NCI-H2227 (cell line): ENCODE data around the gene ITGA1.

ENCODE experiments used
- DNase-seq: peaks from one replicate; lab custom pipeline; 2025; ENCODE audit not compliant: unreplicated experiment; lab: John Stamatoyannopoulos, UW

ITGA1 gene

DNA sequence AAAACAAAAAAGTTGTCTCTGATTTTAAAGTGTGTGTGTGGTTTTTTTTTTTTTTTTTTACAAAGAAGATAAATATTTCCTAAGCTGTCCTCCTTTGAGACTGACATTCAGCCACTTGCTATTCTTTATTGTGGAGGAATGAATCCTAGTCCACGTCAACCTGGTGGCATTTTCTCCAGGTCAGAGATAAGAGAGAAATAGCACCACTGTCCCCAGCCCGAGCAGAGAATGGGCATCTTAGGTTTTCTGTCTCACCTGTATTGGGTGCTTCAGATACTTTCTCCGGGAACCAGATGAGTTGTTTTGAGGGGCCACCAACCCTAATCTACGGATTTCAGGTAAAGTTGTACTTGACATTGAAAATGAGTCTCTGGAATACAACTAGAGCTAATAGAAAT is 202.8 kb downstream of the ITGA1 start:
- DNase-seq = no peak

GRCh38 chr5:52993367-52993766 is 205.7 kb downstream of the ITGA1 start:
- DNase-seq = no peak

DNA sequence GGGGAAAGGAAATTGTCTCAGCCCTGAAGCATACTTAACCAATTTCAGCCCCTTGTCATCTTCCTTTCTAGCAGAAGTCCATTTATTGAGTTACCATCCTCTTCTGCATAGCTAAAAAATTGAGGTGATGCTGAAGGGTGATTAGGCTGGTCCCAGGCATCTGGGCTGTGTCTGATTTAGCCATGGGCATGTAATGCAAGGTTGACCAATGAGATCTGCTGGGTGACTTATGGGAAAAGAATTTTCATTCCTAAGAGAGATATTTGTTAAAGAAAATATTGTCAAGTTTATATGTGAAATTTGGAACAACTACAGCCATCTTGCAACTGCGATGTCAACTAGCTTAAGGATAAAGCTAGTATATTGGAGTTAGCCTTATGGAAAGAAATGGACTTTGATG is 206.6 kb downstream of the ITGA1 start:
- no peak for DNase-seq

DNA sequence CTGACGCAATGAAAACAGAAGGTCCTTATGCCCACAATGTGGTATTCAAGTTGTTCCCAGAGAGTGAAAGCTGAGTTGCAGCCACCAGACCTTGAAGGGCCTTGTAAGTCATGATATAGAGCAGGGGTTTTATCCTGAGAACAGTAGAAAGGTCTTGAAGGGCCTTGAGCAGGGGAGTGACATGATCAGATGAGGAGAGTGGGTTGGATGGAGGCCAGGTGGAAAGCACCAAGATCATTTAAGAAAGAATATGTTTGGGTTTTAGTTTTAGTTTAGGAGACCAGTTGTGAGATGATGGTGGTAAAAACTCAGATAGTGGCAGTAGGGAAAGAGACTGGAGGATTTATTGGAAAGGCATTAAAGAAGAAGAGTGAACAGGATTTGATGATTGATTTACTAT is 207.4 kb downstream of the ITGA1 start:
- no peak for DNase-seq

- no peak for DNase-seq
Observed at GRCh38 chr5:52995914-52996313, 208.2 kb downstream of the ITGA1 start.

- no peak for DNase-seq
Observed at GRCh38 chr5:52996979-52997378, 209.3 kb downstream of the ITGA1 start.

DNA sequence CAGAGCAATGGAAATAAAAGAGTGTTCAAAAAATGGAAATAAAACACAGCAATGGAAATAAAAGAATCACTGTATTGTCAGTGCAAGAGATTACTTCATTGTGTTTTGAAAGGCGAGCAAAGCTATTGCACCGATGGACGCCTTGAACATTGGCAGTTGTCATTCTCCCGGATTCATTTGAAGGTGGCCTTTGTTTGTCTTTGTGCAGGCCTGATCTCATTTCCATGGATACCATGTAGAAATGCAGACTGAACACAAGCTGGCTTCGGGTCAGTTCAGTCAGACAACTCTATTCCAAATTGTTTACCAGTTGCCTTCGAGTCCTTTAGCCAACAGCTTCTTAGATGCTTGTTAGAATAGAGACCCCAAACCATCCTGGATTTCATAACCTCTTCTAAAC is 209.7 kb downstream of the ITGA1 start:
- DNase-seq = peak; percentile 11

DNA sequence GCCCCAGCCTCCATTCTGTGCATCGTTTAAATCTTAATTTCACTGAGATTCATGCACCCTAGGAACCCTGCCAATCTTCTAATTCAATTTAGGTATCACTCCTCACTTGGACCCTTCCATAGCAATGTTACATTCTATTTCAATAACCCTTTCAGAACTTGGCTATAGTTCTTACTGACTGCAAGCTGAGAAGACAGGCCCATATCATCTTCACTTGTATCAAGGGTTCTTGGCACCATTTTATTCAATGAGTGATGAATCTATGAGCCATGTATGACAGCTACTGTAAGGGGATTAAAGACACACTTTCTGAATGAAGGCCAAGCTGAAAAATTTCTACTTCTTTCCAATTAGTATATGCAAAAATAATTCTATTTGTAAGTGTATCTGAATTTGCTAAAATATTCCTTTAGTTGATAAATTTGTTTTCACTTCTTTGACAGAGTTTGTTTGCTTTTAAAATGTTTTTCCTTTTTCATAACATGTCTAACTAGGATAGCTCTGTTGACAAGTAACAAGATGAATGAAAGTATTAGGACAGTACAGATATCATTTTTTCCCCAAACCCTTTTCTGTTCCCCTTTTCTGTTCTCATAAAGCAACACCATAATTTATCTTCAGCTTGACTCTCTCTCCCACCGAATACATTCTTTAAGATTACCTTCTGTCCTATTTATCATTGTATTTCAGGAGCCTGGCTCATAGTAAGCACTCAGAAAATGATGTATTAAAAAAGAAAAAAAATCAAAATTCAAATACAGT is 211.0 kb downstream of the ITGA1 start:
- no peak for DNase-seq

DNA sequence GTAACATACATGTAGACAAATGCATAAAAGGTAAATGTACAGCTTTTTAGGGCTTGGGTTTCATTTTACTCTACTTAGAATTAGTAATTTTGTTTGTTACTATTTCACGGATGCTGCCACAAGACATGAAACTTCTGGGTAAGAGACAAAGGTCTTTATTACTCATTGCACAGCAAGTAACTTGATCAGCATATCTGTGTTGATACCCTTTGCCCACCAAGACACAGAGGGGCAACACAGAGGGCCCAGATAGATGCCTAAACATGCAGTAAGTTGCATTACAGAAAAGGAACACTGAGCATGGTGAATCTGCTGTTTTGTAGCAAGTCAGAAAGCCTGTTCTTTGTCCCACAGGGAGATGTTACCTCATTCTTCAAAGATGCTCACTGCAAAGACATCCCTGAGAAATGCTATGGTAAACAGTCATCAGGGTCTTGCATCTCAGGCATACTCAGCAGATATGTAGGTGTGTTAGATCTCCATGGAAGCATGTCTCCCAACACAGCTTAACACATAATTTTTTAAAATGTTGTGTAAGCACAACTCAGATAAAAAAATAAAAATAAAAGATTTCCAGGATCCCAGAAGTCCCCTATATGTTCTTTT is 211.7 kb downstream of the ITGA1 start:
- DNase-seq = no peak

DNA sequence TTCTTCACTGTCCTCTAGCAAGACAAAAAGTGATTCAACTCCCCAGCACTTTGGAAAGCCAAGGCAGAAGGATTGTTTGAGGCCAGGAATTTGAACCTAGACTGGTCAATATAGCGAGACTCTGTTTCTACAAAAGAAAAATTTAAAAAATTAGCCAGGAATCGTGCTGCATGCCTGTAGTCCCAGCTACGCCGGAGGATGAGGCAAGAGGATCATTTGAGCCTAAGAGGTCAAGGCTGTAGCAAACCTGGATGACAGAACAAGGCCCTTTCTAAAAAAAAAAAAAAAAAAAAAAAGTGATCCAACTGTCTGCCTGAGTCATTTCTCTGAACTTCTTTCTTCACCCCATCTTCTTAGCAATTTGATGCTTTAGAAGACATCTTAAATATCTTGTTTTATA is 213.8 kb downstream of the ITGA1 start:
- no peak for DNase-seq

- no peak for DNase-seq
Observed at GRCh38 chr5:53002491-53002890, 214.8 kb downstream of the ITGA1 start.

- DNase-seq = no peak
Observed at GRCh38 chr5:53003144-53003543, 215.4 kb downstream of the ITGA1 start.

GRCh38 chr5:53006911-53007890 is 219.5 kb downstream of the ITGA1 start:
- no peak for DNase-seq

DNA sequence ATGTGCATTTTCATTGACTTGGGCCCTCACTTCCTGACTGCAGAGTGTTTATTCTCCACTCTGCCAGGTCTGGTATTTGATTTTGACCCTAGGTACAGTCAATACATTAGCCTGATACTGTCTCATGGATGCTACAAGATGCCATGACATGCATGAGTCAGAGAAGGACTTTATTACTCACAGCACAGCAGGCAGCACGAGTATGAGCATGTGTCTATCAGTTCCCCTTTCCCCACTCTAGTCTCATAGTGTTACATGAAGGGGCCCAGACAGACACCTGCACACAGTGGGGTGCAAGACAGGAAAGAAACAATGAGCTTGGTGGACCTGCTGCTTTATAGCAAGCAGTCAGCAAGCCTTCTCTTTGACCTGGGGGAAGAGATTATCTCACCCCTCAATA is 221.0 kb downstream of the ITGA1 start:
- no peak for DNase-seq
